Lung microvascular endothelial cell (primary cell): Measurements from ENCODE around the gene BUD13. TPM values are rescaled to one million over a fixed set of nuclear protein-coding genes. Genes with fewer than 3 reads are reported as not detected.
"Not testable (repeated sequence)": the region's sequence is repeated elsewhere in the genome, so short reads cannot be mapped to it uniquely, and the experiment has no call there.

Experiments
- DNase-seq, 2 donors: peaks; one replicate each; pipeline versions ENCODE4 v3.0.0 to v3.0.0-alpha.2; 2010; ENCODE audit warnings: low read depth in 2 of 2
- total RNA-seq: library from RNA; depleted of rRNA; stranded (reverse); fragments of >200 nt; gene quantifications from 2 replicates; pipeline ENCODE4 v1.2.1, GENCODE V29; 2014

BUD13 gene, protein sequence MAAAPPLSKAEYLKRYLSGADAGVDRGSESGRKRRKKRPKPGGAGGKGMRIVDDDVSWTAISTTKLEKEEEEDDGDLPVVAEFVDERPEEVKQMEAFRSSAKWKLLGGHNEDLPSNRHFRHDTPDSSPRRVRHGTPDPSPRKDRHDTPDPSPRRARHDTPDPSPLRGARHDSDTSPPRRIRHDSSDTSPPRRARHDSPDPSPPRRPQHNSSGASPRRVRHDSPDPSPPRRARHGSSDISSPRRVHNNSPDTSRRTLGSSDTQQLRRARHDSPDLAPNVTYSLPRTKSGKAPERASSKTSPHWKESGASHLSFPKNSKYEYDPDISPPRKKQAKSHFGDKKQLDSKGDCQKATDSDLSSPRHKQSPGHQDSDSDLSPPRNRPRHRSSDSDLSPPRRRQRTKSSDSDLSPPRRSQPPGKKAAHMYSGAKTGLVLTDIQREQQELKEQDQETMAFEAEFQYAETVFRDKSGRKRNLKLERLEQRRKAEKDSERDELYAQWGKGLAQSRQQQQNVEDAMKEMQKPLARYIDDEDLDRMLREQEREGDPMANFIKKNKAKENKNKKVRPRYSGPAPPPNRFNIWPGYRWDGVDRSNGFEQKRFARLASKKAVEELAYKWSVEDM
- total RNA-seq: 9.6 and 12.5 TPM in 2 replicates

DNA sequence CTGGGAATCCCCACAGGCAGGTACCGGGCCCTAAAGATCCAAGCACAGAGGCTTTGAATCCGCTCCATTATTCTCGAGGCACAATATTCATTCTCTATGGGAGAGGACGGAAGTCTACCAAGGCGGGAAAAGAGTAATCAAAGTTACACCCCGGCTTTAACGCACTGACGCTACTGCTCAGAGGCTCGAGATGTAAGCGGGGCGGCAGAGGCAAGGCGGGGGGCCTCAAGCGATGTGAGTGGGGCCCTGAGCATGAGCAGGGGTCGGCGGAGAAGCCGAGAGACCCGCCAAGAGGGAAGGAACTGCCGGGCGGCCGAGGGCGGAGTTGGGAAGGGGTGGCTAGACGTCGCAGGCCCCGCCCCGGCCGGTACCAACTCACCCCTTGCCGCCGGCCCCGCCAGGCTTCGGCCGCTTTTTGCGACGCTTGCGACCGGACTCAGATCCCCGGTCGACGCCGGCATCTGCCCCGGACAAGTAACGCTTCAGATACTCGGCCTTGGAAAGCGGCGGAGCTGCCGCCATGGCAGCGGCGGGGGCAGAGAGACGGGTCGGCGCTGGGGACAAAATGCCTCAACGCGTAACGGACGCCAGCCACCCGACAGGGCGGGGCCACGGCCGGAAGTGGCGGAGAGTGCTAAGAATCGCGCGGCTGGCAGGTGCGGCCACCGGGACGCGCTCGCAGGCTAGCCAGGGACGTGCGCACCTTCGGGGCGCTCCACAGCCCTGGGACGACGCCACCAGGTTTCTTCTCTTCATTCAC lies at the start of gene BUD13:
Gene BUD13 (minus strand): TSS at position 545 of the 760 bp plus-strand sequence. CDS start 23 bp downstream, at position 522.
- DNase-seq: peak; percentile 88 to 89

DNA sequence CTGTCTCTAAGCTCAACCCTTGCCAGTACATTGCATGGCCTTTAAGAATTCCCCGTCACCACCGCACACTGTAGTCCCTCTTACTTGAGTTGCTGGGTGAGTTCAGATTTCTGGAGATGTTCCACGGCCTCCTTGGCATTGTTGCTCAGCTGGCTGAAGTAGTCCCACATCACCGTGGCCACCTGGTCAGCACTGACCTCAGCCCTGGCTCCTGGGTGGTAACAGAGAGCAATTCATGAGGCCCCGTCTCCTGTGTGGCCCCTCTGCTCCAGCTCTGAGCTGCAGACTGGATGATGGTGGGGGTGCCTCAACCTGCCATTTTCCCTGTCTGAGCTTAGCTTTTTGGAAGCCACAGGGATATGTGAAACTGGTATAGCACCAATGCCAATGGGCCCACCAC lies 49.8 kb upstream of the BUD13 start:
- DNase-seq: no peak

DNA sequence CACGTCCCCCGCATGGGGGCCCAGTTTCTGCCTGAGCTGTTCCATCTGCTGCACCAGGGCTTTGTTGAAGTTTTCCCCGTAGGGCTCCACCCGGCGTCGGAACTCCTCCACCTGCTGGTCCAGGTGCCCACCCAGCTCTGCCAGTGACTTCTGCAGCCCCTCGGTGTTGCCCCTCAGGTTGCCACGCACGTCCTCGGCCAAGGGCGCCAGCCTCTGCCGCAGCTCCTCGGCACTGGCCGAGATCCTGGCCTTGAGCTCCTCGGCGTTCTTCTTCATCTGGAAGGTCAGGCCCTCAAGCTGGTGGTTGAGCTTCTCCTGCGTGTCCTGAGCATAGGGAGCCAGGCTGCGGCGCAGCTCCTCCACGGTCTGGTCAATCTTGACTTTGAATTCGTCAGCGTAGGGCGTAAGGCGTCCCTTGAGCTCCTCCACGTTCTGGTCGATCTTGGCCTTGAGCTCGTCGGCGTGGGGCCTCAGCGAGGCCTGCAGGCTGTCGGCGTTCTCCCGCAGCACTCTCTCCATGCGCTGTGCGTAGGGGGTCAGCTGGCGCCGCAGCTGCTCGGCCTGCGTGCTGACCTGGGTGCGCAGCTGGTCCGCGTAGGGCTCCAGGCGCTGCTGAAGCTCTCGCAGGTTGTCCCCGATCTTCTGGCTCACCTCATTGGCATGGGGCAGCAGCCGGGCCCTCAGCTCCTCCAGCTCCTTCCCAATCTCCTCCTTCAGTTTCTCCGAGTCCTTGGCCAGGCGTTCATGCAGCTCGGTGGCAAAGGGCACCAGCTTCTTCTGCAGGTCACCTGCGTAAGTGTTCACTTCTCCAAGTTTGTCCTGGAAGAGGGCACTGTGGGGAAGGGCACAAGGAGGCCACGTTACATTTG lies 48.5 kb upstream of the BUD13 start:
- DNase-seq: no peak

DNA sequence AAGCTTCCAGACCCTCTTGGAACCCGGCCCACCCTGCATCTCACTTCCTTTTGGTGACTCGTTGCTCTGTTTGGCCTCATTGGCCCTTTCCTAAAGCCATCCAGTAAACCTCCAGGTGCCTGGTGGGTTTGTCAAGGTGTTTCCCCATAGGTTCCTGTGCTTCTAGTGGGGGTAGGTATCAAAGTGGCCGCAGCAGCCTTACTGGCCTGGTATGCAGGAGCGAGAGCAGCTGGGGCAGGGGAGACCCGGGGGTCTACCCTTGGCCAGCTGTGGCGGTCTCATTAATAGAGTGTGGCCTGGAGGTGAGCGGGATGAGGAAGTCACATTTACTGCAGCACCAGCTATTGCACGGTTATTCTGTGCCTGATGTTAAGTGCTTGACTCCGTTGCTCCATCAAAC lies 46.3 kb upstream of the BUD13 start:
- no peak for DNase-seq

DNA sequence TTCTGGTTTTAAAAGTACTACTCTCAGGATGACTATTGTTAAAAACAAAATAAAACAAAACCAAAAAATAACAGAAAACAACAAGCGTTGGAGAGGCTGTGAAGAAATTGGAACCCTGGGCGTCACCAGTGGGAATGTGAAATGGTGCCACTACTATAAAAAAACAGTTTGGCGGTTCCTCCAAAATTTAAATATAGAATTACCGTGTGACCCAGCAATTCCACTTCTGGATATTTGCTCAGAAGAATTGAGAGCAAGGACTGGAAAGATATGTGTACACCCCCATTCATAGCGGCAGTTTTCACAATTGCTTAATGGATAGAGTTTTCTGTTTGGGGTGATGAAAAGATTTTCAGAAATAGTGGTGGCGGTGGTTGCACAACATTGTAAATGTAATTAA lies 41.7 kb upstream of the BUD13 start:
- DNase-seq: no peak

DNA sequence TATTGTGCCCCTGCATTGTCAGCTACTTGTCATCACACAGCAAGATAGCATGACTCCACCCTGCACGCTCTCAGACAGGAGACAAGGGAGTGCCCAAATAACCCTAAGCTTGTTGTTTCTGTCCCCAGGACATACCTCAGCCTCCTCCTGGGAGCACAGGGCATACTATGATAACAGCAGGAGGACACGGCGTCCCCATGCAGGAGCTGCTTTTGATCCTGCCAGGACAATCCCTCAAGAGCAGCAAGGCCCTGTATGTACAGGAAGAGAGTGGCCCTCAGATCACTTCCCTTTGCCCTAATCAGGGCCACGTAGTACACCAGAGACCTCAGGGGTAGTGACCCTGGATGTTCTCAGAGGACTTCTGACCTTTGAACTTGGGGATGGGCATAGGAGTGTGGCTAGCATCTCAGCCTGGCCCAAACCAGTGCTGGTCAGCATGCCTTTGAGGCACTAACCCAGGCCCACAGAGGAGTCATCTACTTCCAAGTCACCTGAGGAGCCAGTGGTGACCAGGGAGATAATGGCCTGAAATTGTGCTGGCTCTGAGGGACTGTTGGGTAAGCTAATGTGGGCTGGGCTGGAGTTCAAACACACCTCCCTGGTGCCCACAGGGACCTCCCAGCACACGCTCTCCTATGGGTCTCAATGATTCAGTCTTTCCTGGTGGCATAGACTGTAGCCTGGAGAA lies 41.1 kb upstream of the BUD13 start:
- DNase-seq: no peak

DNA sequence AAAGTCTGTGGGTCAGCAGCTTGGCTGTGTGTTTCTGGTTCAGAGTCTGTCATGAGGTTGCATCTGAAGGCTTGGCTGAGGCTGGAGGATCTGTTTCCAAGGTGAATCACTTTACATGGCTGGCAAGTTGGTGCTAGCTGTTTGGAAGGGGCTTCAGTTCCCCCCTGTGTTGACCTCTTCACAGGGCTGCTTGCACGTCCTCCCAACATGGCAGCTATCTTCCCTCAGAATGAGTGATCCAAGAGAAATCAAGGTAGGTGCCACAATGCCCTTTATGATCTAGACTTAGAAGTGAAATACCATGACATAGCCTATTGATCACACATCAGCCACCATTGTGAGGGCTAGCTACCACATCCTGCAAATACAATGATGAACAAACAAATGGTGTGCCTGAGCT lies 40.4 kb upstream of the BUD13 start:
- DNase-seq: no peak

DNA sequence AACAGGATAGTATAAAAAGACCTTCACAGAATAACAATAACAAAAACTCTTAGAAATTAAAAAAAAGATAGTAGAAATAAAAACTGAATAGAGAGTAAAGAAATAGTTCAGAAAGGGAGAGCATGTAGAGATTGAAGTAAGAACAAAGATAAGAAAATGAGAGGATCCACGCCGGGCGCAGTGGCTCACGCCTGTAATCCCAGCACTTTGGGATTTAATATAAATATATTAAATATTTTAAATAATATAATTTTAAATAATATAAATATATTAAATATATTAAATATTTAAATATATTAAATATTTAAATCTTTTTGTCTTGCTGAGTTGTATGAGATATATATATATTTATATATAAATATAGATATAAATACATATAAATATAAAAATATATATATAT lies 39.3 kb upstream of the BUD13 start:
- DNase-seq: no peak

DNA sequence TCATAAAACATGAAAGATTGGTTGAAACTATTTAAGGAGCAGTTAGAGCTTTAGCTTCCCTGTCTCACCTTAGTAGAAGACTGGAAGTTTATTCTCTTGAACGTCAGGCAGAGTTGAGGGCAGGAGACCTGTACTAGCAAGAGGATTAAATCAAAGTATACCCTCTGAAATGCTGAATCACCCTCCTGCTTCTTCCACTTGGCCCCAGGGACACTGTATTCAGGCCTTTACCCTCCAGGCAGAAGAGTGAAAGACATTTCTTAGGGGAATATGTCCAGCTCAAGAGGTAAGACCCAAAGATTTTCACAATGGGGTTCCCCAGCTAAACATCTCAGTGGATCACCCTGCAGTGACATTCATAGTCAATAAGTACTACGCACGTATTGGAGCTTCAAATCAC lies 38.4 kb upstream of the BUD13 start:
- DNase-seq: no peak

DNA sequence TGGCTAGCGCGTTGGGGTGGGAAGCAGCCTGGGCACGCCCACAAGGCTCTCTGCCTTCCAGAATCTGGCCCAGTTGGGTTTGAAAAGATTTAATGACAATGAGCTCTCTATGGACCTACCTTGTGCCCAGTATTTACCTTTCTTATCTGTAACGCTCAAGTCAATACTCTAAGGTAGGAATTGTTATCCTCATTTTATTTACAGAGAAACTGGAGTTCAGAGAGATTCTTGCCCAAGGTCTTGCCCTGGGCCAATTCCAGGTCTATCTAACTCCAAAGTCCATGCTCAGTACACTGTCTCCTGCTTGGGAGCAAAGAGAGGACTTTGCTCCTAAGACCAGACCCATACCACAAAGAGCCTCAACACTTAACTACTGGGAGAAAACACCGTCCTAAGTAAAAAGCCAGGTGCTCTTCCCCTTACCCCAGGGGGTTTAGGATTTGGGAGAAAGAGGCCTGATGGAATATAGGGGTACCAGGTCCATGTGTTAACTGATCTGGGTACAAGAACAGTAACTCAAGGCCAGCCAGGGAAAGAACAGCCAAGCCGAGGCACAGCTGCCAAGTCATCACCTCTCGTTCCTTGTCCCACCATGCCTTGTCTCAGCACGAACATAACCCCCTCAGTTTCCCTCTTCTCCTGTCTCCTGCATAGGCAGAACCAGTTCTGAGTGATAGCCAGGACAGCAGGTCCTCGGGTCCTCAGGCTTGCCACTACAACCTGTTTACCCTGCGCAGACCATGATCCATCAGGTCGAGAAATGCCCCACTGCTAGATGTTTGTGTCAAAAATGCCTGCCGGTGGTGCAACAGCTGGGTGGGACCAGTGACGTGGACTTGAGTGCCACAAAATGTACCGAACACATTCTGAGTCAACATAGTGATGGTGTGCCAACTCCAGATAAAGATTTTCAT lies 35.7 kb upstream of the BUD13 start:
- DNase-seq: peak in 1 of 2 donors; percentile 47

DNA sequence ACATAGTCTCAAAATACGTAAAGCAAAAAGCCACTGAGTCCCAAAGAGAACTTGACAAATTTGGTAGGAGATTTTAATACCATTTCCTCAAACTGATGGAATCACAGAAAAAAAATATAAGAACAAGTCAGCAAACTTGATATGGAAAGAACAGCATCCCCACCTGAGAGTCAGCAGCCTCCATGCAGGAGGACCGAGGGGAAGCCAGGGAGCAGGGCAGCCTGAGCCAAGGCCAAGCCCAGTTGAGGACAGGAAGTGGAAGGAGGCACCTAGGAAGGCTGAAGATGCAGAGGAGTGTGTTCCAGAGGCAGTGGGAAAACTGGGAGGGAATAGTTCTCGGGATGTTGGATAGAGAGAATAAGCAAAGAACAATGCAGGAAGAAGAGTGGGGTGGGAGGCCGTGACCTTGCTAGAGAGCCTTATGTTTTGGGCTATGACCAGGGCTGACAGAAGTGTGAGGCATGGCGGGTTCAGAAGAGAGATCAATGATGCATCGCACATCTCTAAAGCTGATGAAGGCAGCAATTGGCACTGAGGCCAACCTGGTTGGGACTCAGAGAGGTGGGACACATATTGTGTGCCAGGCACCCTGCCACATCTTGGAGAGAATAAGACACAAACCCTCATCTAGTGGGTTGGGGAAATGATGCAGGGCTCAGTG lies 34.9 kb upstream of the BUD13 start:
- no peak for DNase-seq

DNA sequence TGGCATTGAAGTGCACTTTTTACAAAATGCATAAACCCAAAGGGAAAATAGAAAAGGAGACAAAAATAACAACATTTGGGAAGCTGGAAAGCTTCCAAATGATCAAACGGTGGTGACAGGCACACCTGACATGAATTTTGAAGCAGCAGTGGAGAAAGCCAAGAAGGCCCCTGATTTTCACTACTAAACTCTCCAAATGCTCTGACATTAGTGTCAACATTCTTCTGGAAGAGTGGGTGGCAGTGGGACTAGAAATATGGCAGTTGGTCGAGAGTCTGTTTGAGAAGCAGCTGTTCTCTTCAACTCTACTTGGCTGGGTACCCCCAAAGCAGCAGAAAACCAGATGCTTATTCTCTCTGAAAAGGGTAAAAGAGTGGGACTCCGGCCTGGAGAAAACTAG lies 31.2 kb upstream of the BUD13 start:
- no peak for DNase-seq

DNA sequence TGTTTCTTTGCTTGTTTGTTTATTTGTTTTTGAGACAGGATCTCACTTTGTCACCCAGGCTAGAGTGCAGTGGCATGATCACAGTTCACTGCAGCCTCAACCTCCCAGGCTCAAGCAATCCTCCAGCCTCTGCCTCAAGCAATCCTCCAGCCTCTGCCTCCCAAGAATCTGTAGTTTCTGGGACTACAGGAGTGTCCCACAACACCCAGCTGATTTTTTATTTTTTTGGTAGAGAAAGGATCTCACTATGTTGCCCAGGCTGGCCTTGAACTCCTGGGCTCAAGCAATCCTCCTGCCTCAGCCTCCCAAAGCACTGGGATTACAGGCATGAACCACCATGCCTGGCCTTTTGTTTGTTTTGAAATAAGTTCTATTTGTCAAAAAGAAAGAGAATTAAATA lies 28.9 kb upstream of the BUD13 start:
- DNase-seq: not testable (repeated sequence)

DNA sequence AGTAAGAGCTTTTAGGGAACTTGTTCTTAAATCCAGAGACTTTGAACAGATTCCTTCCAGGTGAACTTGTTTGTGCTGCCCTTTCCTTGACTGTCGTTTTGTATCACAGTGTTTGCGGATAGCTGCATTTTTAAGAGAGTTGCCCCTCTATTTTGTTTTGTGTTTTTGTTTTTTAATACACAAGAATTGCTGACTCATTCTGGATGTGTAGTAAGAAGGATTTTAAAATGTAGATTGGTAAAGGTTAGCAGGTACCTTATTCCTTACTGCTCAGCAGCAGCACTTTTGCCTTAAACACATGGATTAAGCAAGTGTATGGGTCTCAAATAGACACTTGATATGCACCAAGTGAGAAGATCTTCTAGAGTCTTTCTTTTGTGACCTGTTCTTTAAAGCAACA lies 27.8 kb upstream of the BUD13 start:
- no peak for DNase-seq

DNA sequence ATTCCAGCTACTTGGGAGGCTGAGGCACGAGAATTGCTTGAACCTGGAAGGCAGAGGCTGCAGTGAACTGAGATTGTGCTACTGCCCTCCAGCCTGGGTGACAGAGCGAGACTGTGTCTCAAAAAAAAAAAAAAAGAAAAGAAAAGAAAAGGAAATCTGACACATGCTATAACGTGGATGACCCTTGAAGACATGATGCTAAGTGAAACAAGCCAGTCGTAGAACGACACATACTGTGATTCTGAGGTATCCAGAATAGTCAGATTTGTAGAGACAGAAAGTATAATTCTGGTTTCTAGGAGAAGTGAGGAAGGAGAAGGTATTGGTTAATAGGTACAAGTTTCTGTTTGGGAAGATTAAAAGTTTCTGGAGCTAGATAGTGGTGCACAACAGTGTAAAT lies 25.6 kb upstream of the BUD13 start:
- DNase-seq: no peak

DNA sequence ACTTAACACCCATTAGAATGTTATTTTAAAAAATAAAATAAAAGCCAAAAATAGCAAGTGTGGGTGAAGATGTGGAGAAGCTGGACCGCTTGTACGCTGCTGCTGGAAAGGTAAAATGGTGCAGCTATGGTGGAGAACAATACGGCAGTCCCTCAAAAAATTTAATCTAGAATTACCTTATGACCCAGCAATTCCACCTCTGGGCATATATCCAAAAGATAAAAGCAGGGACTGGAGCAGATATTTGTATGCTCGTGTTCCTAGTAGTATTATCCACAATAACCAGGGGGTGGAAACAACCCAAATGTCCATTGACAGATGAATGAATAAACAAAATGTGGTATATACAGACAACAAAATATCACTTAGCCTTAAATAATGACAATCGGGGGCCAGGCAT lies 25.0 kb upstream of the BUD13 start:
- no peak for DNase-seq

DNA sequence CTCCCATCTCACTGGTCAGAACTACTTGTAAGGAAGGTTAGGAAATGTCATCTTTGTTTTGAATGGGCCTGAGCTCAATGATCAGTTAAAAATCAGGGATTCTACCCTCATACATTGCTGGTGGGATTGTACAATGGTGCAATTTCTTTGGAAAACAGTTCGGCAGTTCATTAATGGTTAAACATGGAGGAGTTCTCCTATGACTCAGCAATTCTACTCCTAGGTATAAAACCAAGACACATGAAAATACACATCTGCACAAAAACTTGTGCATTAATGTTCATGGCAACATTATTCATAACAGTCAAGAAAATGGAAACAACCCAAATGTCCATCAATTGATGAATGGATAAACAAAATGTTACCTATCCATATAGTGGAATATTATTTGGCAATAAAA lies 23.8 kb upstream of the BUD13 start:
- DNase-seq: no peak

DNA sequence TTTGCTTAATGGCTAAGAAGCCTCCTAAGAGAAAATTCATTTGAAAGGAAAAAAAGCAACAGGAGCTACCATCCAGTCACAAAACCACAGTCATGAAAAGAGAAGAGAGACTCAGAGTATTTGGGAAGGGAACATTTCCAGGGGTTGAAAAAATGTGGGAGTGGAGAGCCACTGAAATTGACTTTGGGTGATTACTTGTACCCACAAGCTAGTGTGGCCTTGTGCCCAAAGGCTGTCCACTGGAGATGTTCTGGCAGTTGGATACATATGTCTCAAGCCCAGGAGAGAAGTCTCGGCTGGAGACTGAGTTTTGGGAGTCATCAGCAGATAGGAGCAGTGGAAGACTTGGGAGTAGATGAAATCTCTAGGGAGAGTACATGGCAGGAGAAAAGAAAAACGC lies 22.1 kb upstream of the BUD13 start:
- DNase-seq: no peak

DNA sequence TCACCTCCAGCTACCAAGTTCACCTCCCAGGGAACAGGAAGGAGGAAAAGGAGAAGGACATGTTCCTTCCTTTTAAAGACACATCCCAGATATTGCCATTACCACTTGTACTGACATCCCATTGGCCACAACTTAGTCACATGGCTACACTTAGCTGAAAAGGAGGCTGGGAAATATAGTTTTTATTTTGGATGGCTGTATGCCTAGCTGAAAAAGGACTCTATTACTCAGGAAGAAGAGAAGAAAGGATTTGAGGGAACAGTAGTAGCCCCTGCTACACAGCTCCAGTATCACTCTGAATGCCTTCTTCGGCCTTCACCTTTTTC lies 20.9 kb upstream of the BUD13 start:
- peak in 1 of 2 donors; percentile 12 for DNase-seq
